ENCODE results near the gene RAB3IP.

DNA sequence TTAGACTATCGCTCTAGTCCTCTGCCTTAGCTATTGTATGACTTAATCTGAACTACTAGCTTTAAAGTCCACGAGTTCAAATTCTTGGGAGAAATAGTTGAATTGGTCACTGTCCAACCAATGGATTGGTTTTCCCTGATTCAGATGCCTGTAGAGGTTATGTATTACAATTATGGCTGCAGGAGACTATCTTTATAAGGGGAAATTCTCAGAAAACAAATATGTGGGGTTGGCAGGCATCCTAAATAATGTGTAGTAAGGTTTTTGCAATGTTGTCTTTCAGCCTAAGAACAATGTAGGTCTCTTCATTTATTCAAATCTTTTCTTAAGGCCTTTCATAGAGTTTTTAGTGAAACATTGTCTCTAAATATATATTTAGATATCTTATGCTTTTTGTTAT is 113.3 kb downstream of the RAB3IP start:
- TF ChIP-seq POLR2AphosphoS5 (IDR thresholded peaks at IDR 0.05) (no peak), EP300 (IDR thresholded peaks at IDR 0.05) (no peak), POLR2A (IDR thresholded peaks at IDR 0.05) (no peak)
- TF ChIP-seq, protein P1, sequence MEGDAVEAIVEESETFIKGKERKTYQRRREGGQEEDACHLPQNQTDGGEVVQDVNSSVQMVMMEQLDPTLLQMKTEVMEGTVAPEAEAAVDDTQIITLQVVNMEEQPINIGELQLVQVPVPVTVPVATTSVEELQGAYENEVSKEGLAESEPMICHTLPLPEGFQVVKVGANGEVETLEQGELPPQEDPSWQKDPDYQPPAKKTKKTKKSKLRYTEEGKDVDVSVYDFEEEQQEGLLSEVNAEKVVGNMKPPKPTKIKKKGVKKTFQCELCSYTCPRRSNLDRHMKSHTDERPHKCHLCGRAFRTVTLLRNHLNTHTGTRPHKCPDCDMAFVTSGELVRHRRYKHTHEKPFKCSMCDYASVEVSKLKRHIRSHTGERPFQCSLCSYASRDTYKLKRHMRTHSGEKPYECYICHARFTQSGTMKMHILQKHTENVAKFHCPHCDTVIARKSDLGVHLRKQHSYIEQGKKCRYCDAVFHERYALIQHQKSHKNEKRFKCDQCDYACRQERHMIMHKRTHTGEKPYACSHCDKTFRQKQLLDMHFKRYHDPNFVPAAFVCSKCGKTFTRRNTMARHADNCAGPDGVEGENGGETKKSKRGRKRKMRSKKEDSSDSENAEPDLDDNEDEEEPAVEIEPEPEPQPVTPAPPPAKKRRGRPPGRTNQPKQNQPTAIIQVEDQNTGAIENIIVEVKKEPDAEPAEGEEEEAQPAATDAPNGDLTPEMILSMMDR (IDR thresholded peaks at IDR 0.05): no peak
